Measurements from ENCODE around the gene ANKRD28.
A peak's percentile ranks its signal among the peaks of the same experiment; 100 is the strongest.
"Not testable (repeated sequence)": the region's sequence is repeated elsewhere in the genome, so short reads cannot be mapped to it uniquely, and the experiment has no call there.

Gene ANKRD28

DNA sequence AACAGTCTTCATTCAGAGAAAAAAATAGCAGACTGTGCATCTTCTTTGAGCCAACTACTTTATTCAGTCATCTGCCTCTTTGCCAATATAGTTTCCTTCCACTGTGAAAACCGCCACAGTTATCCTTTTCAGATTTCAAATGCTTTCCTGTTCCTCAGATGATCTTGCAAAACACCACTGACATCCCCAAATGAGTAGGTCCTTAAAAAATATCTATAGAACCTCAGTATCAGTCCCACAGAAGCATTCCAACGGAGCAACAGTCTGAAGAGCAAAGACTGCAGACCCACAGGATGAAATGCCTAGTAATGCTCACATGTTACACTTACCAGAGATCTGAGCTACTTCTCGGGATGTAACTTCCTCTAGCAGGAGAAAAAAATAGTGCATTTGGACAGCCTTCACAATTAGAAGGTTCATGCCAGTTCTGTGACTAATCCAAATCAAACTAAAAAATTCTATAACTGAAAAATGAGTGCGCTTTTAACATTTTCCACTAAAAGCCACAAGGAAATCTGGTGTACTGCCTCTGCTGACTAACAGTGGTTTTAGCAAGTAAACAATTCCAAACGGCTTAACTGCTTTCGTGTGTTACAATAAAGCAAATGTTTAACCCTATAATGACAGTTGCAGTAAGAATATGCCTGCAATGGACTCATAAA, at the start of gene ANKRD28:
ANKRD28 (minus strand) TSS at position 338 of the 662 bp plus-strand sequence. CDS start 1,458 bp downstream, outside the sequence.
- peak; percentile 40 to 66 for DNase-seq

GRCh38 chr3:15847239-15847638, 49.5 kb upstream of the ANKRD28 start:
- DNase-seq: no peak

DNA sequence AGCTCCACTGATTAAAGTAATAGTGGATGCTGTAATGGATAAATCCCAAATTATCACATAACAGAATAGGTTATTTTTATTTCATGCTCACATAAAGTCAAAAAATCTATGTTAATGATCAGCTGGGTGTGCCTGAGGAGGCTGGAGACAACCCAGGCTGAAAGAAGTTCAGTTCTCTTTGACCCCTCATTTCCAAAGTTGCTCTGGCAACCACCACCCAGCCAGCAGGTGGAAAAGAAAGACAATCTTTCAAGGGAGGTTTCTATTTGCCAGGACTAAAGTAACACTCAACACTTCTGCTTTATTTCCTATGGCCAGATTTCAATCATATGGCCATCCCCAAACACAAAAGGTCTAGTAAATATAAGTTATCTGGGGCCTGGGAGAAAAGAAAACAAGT, 48.8 kb upstream of the ANKRD28 start:
- no peak for DNase-seq

GRCh38 chr3:15845475-15845874, 47.7 kb upstream of the ANKRD28 start:
- no peak for DNase-seq

DNA sequence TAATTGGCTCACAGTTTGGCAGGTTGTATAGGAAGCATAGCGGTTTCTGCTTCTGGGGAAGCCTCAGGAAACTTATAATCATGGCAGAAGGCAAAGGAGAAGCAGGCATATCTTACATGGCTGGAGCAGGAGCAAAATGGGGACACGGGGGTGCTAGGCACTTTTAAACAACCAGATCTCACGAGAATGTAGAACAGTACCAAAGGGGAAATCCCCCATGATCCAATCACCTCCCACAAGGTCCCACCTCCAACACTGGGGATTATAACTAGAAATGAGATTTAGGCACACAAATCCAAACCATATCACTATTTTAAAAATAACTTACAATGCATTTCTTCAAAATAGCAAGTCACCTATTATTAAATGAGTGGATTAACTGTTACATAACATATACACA, 47.1 kb upstream of the ANKRD28 start:
- no peak for DNase-seq

- DNase-seq: not testable (repeated sequence)
Observed at GRCh38 chr3:15841091-15841973, 43.6 kb upstream of the ANKRD28 start.

GRCh38 chr3:15839568-15839967, 41.8 kb upstream of the ANKRD28 start:
- DNase-seq: no peak

GRCh38 chr3:15831927-15832326, 34.1 kb upstream of the ANKRD28 start:
- DNase-seq: no peak

- DNase-seq: no peak
Observed at GRCh38 chr3:15825016-15825415, 27.2 kb upstream of the ANKRD28 start.

DNA sequence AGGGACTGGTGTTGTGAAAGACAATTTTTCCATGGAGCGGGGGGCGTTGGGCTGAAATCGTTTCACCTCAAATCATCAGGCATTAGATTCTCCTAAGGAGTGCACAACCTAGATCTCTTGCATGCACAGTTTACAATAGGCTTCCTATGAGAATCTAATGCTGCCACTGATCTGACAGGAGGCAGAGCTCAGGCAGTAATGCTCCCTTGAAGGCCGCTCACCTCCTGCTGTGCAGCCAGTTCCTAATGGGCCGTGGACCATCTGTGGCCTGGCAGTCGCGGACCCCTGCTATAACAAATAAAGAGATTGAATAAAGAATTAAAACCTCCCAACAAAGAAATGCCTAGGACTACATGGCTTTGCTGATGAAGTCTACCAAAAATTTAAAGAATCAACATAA, 25.3 kb upstream of the ANKRD28 start:
- no peak for DNase-seq

DNA sequence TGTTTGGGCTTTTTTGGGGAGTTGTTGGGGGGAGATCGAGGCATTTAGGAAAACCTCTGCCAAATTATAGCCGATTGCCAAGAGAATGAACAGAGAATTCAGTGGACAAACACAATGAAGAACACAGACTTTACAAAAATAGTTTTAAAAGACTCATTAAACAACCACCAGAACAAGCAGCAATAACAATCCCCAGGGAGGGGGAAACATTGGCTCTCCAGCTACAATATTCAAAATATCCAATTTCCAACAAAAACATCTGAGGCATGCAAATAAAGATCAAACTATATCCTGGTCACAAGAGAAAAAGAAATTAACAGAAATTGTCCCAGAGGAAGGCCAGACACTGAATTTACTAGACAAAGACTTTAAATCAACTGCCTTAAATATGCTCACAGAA, 24.5 kb upstream of the ANKRD28 start:
- no peak for DNase-seq

GRCh38 chr3:15820911-15821310, 23.1 kb upstream of the ANKRD28 start:
- no peak for DNase-seq

DNA sequence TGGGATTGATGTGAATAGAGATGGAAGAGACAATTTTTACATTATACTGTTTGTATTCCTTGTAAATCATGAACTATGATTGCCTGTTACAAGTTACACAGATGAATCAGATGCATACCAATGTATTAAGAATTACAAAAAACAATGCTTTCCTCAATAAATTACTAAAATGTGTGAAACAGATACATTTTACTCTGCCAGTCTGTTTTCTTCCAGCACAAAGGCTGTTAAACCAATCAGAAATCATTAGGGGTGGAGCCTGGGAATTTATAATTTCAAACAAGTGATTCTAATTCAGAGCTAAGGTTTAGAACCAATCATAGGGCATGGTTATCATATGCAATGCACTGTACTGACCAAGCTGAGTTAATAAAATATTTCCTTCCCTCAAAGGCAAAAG, 21.8 kb upstream of the ANKRD28 start:
- DNase-seq: no peak

- DNase-seq: no peak
Observed at GRCh38 chr3:15819043-15819442, 21.3 kb upstream of the ANKRD28 start.

GRCh38 chr3:15815696-15816095, 17.9 kb upstream of the ANKRD28 start:
- peak in 1 of 2 donors; percentile 56 for DNase-seq

- DNase-seq: not testable (repeated sequence)
Observed at GRCh38 chr3:15813079-15813478, 15.3 kb upstream of the ANKRD28 start.

- peak in 1 of 2 donors; percentile 51 for DNase-seq
Observed at GRCh38 chr3:15812183-15812582, 14.4 kb upstream of the ANKRD28 start.

DNA sequence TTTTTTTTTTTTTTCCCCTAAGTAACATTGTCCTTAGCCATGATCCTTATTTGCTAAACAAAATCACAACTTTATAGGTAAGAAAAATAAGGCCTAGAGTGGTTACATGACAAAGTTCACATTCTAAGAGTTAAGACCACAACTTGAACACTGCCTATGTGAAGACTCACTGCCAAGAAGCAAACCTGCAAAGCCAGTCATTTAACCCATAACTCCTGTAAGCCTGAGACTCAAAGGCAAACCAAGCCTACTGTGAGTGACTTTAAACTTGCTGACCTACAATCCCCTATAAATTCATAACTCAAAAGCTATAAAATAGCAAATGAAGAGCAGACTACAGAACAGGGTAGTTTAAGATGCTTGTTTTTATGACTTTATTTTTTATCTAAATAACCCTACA, 12.9 kb upstream of the ANKRD28 start:
- DNase-seq: no peak

- no peak for DNase-seq
Observed at GRCh38 chr3:15809313-15809712, 11.5 kb upstream of the ANKRD28 start.

- DNase-seq: no peak
Observed at GRCh38 chr3:15808679-15809310, 11.0 kb upstream of the ANKRD28 start.

- DNase-seq: peak; percentile 8 to 57
Observed at GRCh38 chr3:15805756-15806266, 8.0 kb upstream of the ANKRD28 start.

DNA sequence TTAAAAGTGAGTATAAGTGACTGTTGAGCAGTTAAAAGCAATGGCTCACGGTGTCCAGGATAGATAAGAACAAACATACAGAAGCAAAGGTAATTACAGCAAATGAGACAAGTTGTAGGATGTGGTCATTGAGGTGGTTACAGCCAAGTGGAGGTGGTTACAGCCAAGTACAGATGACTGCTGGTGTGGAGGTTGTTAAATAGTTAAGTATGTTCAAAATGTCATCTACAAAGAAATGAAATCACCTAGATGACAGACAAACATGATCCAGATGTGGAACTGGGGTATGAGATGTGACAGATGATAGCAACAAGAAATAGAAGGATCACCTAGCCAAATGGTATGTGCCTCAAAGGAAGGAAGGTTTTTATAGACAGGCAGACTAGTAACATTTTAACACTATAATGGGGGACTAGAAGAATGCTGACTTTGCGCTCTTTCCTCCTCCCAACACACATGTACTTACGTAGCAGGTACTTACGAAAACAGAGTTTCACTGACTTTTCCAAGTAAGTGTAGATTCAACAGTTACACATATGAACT, 6.8 kb upstream of the ANKRD28 start:
- DNase-seq: no peak

- DNase-seq: no peak
Observed at GRCh38 chr3:15803921-15804320, 6.1 kb upstream of the ANKRD28 start.

Data from CD4-positive, alpha-beta T cell treated with Interferon alpha-2 for 1 hour (primary cell).